GM04504 (cell line): ENCODE results near the gene PCDHB7.
"Not testable (repeated sequence)": the region's sequence is repeated elsewhere in the genome, so short reads cannot be mapped to it uniquely, and the experiment has no call there.

Source experiments
- DNase-seq: peaks from one replicate; pipeline ENCODE4 v3.0.0-alpha.2; 2012; ENCODE audit warnings: low read depth

PCDHB7 gene

GRCh38 chr5:141172381-141173204, at the start of gene PCDHB7:
Gene PCDHB7 (plus strand): TSS chr5:141172644. CDS start chr5:141172836, 192 bp downstream.
- no peak for DNase-seq

DNA sequence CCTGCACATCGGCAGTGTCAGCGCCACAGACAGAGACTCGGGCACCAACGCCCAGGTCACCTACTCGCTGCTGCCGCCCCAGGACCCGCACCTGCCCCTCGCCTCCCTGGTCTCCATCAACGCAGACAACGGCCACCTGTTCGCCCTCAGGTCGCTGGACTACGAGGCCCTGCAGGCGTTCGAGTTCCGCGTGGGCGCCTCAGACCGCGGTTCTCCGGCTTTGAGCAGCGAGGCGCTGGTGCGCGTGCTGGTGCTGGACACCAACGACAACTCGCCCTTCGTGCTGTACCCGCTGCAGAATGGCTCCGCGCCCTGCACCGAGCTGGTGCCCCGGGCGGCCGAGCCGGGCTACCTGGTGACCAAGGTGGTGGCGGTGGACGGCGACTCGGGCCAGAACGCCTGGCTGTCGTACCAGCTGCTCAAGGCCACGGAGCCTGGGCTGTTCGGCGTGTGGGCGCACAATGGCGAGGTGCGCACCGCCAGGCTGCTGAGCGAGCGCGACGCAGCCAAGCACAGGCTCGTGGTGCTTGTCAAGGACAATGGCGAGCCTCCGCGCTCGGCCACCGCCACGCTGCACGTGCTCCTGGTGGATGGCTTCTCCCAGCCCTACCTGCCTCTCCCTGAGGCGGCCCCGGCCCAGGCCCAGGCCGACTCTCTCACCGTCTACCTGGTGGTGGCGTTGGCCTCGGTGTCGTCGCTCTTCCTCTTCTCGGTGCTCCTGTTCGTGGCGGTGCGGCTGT, 48.9 kb upstream of the PCDHB7 start:
- not testable (repeated sequence) for DNase-seq

GRCh38 chr5:141127305-141127704, 45.1 kb upstream of the PCDHB7 start:
- no peak for DNase-seq

GRCh38 chr5:141135030-141135717, 37.3 kb upstream of the PCDHB7 start, which contains the start of gene PCDHB5:
Gene PCDHB5 (plus strand): TSS chr5:141135206. CDS start chr5:141135435, 229 bp downstream.
- DNase-seq = no peak

DNA sequence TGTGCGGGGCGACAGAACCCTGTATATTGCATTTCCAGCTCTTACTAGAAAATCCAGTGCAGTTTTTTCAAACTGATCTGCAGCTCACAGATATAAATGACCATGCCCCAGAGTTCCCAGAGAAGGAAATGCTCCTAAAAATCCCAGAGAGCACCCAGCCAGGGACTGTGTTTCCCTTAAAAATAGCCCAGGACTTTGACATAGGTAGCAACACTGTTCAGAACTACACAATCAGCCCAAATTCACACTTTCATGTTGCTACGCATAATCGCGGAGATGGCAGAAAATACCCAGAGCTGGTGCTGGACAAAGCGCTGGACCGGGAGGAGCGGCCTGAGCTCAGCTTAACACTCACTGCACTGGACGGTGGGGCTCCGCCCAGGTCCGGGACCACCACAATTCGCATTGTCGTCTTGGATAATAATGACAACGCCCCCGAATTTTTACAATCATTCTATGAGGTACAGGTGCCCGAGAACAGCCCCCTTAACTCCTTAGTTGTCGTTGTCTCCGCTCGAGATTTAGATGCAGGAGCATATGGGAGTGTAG, 36.7 kb upstream of the PCDHB7 start:
- DNase-seq = no peak

GRCh38 chr5:141137346-141137745, 35.1 kb upstream of the PCDHB7 start:
- DNase-seq = not testable (repeated sequence)

- DNase-seq = no peak
Observed at GRCh38 chr5:141149812-141150211, 22.6 kb upstream of the PCDHB7 start, which contains the start of gene PCDHB6. Gene PCDHB6 (plus strand): TSS chr5:141150057. CDS start chr5:141150258, 201 bp downstream.

- DNase-seq = no peak
Observed at GRCh38 chr5:141150224-141150992, 22.0 kb upstream of the PCDHB7 start.

GRCh38 chr5:141150993-141151325, 21.5 kb upstream of the PCDHB7 start:
- DNase-seq = no peak

DNA sequence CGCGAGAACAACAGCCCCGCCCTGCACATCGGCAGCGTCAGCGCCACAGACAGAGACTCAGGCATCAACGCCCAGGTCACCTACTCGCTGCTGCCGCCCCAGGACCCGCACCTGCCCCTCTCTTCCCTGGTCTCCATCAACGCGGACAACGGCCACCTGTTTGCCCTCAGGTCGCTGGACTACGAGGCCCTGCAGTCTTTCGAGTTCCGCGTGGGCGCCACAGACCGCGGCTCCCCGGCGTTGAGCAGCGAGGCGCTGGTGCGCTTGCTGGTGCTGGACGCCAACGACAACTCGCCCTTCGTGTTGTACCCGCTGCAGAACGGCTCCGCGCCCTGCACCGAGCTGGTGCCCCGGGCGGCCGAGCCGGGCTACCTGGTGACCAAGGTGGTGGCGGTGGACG, 20.8 kb upstream of the PCDHB7 start:
- not testable (repeated sequence) for DNase-seq

DNA sequence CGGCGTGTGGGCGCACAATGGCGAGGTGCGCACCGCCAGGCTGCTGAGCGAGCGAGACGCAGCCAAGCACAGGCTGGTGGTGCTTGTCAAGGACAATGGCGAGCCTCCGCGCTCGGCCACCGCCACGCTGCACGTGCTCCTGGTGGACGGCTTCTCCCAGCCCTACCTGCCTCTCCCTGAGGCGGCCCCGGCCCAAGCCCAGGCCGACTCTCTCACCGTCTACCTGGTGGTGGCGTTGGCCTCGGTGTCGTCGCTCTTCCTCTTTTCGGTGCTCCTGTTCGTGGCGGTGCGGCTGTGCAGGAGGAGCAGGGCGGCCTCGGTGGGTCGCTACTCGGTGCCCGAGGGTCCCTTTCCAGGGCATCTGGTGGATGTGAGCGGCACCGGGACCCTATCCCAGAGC, 20.3 kb upstream of the PCDHB7 start:
- DNase-seq = not testable (repeated sequence)

- DNase-seq = no peak
Observed at GRCh38 chr5:141155540-141156374, 16.7 kb upstream of the PCDHB7 start.

DNA sequence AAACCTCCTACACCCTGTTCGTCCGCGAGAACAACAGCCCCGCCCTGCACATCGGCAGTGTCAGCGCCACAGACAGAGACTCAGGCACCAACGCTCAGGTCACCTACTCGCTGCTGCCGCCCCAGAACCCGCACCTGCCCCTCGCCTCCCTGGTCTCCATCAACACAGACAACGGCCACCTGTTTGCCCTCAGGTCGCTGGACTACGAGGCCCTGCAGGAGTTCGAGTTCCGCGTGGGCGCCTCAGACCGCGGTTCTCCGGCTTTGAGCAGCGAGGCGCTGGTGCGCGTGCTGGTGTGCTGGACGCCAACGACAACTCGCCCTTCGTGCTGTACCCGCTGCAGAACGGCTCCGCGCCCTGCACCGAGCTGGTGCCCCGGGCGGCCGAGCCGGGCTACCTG, 15.1 kb upstream of the PCDHB7 start:
- not testable (repeated sequence) for DNase-seq

DNA sequence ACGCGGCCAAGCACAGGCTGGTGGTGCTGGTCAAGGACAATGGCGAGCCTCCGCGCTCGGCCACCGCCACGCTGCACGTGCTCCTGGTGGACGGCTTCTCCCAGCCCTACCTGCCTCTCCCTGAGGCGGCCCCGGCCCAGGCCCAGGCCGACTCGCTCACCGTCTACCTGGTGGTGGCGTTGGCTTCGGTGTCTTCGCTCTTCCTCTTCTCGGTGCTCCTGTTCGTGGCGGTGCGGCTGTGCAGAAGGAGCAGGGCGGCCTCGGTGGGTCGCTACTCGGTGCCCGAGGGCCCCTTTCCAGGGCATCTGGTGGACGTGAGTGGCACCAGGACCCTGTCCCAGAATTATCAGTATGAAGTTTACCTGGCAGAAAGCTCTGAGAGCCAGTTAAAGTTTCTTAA, 14.5 kb upstream of the PCDHB7 start:
- not testable (repeated sequence) for DNase-seq

DNA sequence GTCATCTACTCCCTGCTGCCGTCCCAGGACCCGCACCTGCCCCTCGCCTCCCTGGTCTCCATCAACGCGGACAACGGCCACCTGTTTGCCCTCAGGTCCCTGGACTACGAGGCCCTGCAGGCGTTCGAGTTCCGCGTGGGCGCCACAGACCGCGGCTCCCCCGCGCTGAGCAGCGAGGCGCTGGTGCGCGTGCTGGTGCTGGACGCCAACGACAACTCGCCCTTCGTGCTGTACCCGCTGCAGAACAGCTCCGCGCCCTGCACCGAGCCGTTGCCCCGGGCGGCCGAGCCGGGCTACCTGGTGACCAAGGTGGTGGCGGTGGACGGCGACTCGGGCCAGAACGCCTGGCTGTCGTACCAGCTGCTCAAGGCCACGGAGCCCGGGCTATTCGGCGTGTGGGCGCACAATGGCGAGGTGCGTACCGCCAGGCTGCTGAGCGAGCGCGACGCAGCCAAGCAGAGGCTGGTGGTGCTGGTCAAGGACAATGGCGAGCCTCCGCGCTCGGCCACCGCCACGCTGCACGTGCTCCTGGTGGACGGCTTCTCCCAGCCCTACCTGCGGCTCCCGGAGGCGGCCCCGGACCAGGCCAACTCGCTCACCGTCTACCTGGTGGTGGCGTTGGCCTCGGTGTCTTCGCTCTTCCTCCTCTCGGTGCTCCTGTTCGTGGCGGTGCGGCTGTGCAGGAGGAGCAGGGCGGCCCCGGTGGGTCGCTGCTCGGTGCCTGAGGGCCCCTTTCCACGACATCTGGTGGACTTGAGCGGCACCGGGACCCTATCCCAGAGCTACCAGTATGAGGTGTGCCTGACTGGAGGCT, 2.1 kb downstream of the PCDHB7 start:
- DNase-seq = not testable (repeated sequence)

DNA sequence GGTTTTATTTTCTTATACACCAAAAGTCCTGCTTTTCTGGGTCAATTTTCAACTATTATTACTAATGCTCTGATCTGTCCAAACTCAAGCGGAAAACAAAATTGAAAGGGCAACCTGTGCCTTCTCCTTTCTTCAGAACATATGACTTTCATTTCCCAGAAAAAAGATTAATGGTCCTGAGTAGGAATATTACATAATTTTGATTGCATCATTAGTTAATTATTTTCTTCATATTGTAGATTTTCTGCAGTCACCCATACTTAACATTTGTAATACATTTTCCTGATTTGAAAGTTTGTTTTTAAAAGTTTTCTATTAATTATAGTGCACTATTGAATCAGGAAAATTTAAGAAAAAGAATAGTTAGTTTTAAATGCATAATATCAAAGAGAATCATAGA, 3.5 kb downstream of the PCDHB7 start:
- DNase-seq = no peak

GRCh38 chr5:141177577-141178191, 5.2 kb downstream of the PCDHB7 start, which contains the start of gene PCDHB8:
Gene PCDHB8 (plus strand): TSS chr5:141177790. CDS start chr5:141178035, 245 bp downstream.
- not testable (repeated sequence) for DNase-seq

DNA sequence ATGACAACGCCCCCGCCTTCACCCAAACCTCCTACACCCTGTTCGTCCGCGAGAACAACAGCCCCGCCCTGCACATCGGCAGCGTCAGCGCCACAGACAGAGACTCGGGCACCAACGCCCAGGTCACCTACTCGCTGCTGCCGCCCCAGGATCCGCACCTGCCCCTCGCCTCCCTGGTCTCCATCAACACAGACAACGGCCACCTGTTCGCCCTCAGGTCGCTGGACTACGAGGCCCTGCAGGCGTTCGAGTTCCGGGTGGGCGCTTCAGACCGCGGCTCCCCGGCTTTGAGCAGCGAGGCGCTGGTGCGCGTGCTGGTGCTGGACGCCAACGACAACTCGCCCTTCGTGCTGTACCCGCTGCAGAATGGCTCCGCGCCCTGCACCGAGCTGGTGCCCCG, 6.9 kb downstream of the PCDHB7 start:
- not testable (repeated sequence) for DNase-seq

DNA sequence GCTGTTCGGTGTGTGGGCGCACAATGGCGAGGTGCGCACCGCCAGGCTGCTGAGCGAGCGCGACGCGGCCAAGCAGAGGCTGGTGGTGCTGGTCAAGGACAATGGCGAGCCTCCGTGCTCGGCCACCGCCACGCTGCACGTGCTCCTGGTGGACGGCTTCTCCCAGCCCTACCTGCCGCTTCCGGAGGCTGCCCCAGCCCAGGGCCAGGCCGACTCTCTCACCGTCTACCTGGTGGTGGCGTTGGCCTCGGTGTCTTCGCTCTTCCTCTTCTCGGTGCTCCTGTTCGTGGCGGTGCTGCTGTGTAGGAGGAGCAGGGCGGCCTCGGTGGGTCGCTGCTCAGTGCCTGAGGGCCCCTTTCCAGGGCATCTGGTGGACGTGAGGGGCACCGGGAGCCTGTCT, 7.4 kb downstream of the PCDHB7 start:
- DNase-seq = not testable (repeated sequence)
